ENCODE results near the gene MALSU1. TPM values are rescaled to one million over a fixed set of nuclear protein-coding genes. Genes with fewer than 3 reads are reported as not detected.

The MALSU1 gene
- total RNA-seq, 1 donor from 2014 or later: 41.4 TPM

DNA sequence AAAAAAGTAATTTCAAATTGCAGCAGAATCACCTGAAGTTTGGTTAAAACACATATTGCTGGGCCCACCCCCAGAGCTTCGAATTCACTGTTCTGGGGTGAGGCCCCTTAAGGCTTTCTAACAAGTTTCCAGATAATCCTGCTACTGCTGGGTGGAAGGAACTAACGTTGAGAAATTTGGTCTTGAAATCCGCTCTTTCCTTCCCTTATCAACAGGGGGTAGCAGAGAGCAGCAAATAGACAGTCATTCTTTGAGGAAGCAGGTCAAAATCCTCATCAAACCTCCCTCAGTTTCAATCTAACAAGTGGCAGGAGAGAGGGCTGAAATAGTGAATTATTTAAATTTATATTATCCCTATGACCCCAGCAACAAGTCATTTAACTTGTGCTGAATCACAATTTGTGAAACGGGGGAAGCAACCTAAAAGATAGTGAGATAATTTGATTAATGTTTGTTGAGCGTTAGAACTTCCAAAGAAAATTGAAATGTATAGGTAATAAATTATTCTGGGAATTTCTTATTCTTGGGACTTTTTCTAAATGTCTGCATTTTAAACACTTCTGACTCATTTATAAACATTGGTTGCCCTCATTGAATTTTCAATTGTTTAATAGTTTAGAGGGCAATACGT, 21.7 kb upstream of the MALSU1 start:
- no peaks in the 10 kb centered on the region for H3K9me3 ChIP-seq
- peak; percentile 69 to 79 for ATAC-seq
- H3K36me3 ChIP-seq: peaks cover 7% of the 10 kb centered on the region
- no peak overlapping the region for H3K27ac ChIP-seq
- no peak overlapping the region for H3K4me3 ChIP-seq
- intact Hi-C loops (cut with DNase I): no loop called here
- H3K27me3 ChIP-seq (ENCODE audit: low read depth): no peaks in the 10 kb centered on the region
- TF ChIP-seq, protein P1, sequence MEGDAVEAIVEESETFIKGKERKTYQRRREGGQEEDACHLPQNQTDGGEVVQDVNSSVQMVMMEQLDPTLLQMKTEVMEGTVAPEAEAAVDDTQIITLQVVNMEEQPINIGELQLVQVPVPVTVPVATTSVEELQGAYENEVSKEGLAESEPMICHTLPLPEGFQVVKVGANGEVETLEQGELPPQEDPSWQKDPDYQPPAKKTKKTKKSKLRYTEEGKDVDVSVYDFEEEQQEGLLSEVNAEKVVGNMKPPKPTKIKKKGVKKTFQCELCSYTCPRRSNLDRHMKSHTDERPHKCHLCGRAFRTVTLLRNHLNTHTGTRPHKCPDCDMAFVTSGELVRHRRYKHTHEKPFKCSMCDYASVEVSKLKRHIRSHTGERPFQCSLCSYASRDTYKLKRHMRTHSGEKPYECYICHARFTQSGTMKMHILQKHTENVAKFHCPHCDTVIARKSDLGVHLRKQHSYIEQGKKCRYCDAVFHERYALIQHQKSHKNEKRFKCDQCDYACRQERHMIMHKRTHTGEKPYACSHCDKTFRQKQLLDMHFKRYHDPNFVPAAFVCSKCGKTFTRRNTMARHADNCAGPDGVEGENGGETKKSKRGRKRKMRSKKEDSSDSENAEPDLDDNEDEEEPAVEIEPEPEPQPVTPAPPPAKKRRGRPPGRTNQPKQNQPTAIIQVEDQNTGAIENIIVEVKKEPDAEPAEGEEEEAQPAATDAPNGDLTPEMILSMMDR (IDR thresholded peaks at IDR 0.05): peak; percentile 73
- no peaks in the 10 kb centered on the region for H3K4me1 ChIP-seq
- DNase-seq: no peak

DNA sequence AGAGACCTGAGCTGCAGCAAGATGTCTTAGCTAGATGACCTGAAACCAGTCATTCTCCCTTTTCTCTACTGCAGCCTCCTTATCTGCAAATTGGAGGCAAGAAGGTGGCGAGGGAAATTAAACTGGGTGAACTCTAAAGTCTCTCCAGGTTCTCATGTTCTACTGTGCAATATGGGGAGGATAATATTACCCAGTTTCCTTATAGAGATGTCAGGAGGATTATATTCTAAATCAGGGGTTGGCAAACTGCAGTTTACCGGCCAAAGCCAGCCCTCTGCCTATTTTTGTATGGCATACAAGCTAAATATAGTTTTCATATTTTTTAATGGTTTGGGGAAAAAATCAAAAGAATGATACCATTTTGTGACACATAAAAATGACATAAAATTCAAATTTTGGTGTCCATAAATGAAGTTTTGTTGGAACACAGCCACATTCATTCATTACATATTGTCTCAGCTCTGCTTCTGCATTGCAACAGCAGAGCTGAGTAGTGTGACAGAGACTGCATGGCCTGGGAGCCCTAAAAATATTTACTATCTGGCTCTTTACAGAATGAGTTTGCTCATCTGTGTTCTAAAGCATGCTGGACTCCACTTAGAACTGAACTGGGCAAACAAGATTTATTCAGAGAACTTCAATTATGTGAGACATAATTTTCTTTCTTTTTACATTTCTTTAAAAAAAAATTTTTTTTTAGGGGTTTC, 19.2 kb upstream of the MALSU1 start:
- intact Hi-C loops (cut with DNase I): no loop called here
- no peaks in the 10 kb centered on the region for H3K27me3 ChIP-seq (ENCODE audit: low read depth)
- H3K4me1 ChIP-seq: no peaks in the 10 kb centered on the region
- no peak overlapping the region for H3K4me3 ChIP-seq
- DNase-seq (no peak), ATAC-seq (no peak)
- H3K27ac ChIP-seq: no peak overlapping the region
- no peaks in the 10 kb centered on the region for H3K9me3 ChIP-seq
- no peaks in the 10 kb centered on the region for H3K36me3 ChIP-seq
- TF ChIP-seq, protein P1 (IDR thresholded peaks at IDR 0.05): no peak

DNA sequence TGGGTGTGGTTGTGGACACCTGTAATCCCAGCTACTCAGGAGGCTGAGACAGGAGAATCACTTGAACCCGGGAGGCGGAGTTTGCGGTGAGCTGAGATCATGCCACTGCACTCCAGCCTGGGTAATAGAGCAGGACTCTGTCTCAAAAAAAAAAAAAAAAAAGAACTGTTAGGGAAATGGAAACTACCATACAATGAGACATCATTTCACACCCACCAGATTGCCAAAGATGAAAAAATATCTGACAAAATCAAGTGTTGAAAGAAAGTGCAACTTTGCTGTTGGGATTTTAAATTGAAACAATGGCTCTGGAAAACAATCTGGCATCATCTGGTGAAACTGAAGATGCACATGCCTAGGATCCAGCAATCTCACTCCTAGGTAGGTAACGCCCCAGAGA, 16.1 kb upstream of the MALSU1 start:
- Histone ChIP-seq H3K4me1 (no peaks in the 10 kb centered on the region), H3K27ac (no peak overlapping the region), H3K36me3 (no peaks in the 10 kb centered on the region), H3K4me3 (no peak overlapping the region), H3K27me3 (ENCODE audit: low read depth) (no peaks in the 10 kb centered on the region), H3K9me3 (no peaks in the 10 kb centered on the region)
- no peak for DNase-seq
- ATAC-seq: no peak
- intact Hi-C loops (cut with DNase I): no loop called here
- TF ChIP-seq, protein P1 (IDR thresholded peaks at IDR 0.05): no peak

- no peak overlapping the region for H3K27ac ChIP-seq
- TF ChIP-seq, protein P1 (IDR thresholded peaks at IDR 0.05): no peak
- H3K4me1 ChIP-seq: no peaks in the 10 kb centered on the region
- H3K4me3 ChIP-seq: no peak overlapping the region
- H3K27me3 ChIP-seq (ENCODE audit: low read depth): no peaks in the 10 kb centered on the region
- no peaks in the 10 kb centered on the region for H3K36me3 ChIP-seq
- ATAC-seq (no peak), DNase-seq (no peak)
- no peaks in the 10 kb centered on the region for H3K9me3 ChIP-seq
- intact Hi-C loops (cut with DNase I): no loop called here
These were observed 14.3 kb upstream of the MALSU1 start for GRCh38 chr7:23284871-23285270.

- no peaks in the 10 kb centered on the region for H3K4me1 ChIP-seq
- intact Hi-C loops (cut with DNase I): no loop called here
These were observed 13.2 kb upstream of the MALSU1 start for GRCh38 chr7:23285657-23286646.

More at GRCh38 chr7:23285657-23286646, 13.2 kb upstream of the MALSU1 start:
- Histone ChIP-seq H3K4me3 (no peak overlapping the region), H3K9me3 (no peaks in the 10 kb centered on the region), H3K27me3 (ENCODE audit: low read depth) (no peaks in the 10 kb centered on the region), H3K27ac (no peak overlapping the region), H3K36me3 (no peaks in the 10 kb centered on the region)
- TF ChIP-seq, protein P1 (IDR thresholded peaks at IDR 0.05): no peak
- ATAC-seq (no peak), DNase-seq (no peak)
